ENCODE results near the gene WARS2.

Gene WARS2

GRCh38 chr1:119001181-119002027 is 139.0 kb downstream of the WARS2 start:
- TF ChIP-seq, protein P1, sequence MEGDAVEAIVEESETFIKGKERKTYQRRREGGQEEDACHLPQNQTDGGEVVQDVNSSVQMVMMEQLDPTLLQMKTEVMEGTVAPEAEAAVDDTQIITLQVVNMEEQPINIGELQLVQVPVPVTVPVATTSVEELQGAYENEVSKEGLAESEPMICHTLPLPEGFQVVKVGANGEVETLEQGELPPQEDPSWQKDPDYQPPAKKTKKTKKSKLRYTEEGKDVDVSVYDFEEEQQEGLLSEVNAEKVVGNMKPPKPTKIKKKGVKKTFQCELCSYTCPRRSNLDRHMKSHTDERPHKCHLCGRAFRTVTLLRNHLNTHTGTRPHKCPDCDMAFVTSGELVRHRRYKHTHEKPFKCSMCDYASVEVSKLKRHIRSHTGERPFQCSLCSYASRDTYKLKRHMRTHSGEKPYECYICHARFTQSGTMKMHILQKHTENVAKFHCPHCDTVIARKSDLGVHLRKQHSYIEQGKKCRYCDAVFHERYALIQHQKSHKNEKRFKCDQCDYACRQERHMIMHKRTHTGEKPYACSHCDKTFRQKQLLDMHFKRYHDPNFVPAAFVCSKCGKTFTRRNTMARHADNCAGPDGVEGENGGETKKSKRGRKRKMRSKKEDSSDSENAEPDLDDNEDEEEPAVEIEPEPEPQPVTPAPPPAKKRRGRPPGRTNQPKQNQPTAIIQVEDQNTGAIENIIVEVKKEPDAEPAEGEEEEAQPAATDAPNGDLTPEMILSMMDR (conservative IDR thresholded peaks at IDR 0.05): no peak
- no peak for TF ChIP-seq ZFX (IDR thresholded peaks at IDR 0.05)
- no peak overlapping the region for H3K27ac ChIP-seq

DNA sequence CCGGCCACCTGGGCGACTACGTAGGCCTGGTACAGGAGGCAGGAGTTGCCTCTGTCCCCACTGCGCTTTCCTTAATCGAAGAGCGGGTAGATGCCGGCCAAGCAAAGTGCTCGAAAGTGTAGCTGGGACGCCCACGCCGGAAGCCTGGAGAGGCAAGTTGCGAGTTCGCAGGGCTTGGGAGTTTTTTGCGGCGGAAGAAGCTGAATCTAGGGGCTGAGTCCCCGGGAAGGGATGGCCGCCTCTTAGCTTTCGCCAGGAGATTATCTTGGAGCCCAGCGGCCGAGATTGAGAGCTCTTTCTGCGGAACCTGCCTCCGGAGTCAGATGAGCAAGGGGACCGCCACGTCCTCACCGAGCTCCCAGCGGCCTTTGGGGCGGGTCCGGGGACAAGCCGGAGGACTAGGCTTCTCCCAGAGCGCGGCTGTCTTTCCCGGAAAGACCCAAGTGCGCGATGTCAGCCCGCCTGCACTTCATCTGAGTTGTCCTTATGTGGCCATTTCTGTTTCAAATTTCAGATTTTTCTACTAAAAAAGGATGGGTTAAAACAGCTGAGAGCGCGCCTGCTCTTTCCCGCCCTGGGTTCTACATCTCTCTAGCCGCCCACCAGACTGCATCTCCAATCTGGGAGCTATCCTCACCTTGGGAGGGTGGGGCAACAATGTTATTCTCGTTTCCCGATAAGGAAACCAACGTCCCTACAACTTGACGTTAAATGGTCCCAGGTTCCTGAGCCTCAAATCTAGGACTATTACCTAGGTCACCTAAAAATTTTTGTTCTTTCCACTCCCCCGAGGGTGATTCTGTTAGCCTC is 139.9 kb downstream of the WARS2 start:
- TF ChIP-seq, protein P1 (conservative IDR thresholded peaks at IDR 0.05): no peak
- TF ChIP-seq ZFX (IDR thresholded peaks at IDR 0.05): no peak
- H3K27ac ChIP-seq: no peak overlapping the region

DNA sequence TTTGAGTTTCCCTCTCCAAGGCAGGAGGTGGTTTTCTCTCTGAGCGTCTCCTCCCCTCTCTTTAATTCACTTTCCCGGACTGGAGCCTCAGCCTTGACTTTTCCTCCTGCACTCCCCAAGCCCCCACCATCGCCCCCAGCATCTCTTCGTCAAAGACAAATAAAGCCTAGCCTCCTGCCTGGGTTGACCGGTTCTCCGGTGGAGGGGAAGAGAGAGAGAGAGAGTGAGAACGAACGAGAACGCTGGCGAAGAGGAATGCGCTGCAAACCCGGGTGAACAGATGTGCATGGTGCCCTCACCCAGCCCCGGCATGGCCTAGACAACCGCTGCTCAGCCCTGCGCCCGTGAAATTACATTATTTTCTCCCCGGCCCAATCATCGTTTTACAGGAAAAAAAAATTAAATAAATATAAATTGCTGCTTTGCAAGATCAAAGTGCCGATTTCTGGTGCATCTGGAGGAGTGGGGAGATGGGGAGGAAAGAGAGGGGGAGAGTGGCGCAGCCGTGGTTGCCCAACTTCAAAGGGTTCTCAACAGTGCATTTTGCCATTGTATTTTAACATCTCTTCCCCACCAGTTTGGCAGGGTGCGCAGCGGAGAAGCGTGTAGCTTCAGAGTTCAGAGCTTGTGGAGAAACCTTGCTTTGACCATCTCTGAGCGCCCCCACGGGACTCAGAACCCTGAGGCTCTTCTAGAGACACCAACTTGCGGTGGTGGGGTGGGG is 140.9 kb downstream of the WARS2 start:
- H3K27ac ChIP-seq: no peak overlapping the region
- TF ChIP-seq, protein P1 (conservative IDR thresholded peaks at IDR 0.05): no peak
- TF ChIP-seq ZFX (IDR thresholded peaks at IDR 0.05): no peak

DNA sequence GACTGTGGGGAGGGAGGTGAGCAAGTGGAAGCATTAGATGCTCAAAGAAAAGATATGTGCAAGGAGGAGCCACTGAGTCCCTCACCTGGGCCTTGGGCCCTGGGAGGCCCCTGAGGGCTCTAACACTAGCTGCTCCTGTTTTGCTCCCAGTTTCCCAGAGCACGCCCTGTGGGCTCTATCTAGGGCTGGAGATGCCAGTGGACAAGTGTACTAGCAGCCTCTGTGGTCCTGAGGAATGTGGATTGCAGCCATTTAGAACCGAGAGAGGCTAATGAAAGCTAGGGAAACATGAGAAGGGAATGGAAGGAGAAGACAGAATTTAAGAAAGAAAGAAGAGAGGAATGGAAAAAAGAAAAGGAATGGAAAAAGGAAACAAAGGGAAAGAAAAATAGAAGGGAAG is 142.3 kb downstream of the WARS2 start:
- H3K27ac ChIP-seq: no peak overlapping the region
- TF ChIP-seq ZFX (IDR thresholded peaks at IDR 0.05): no peak
- TF ChIP-seq, protein P1 (conservative IDR thresholded peaks at IDR 0.05): no peak

DNA sequence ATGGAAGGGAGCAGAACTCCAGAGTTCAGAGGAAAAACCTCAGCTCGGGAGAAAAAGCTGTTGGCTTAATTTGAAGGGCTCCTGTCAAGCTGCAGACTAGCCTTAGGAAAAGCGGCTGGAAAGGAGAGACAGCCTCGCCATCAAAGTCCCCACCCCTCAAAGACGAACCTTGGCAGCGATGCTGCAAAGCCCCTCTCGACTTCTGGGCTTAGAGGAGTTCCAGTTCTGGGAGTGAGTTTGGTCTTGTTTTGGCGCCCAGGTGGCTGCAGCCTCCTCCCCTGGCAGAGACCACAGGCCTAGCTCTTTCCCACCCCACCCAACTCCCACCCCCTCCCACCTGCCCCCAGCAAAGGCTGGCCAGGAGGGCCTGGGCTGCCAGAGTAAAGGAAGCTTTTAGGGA is 143.2 kb downstream of the WARS2 start:
- TF ChIP-seq, protein P1 (conservative IDR thresholded peaks at IDR 0.05): no peak
- no peak for TF ChIP-seq ZFX (IDR thresholded peaks at IDR 0.05)
- H3K27ac ChIP-seq: no peak overlapping the region

DNA sequence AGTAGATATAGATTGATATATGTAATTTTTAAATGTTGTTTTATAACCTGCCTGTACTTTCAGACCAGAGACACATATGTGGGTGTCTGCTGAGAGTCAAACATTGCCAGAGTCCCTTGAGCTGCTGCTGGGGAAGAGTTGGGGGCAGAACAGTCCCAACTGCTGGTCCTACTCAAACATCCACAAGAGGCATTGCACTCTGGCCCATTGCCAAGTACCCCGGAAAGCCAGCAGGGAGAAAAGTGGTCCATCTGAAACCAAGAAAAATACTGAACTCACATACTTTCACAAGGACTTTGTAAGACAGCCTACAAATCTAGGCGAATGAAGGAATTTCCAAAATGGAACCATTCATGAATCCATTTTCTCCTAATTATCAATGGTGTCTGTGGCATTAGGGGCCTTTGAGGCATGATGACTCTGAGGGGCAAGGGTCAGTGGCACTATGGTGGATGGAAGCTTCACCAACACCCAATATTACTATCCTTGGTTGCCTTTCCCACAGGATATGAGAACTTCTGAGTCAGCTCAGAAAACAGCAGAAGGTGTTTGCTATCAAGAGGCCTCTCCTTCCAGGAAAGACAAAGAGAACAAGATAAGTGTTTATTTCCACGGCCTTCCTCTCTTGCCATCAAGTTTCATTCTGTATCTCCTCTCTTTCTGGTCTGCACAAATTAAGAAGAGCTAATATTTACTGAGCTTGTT is 145.0 kb downstream of the WARS2 start:
- no peak overlapping the region for H3K27ac ChIP-seq
- no peak for TF ChIP-seq ZFX (IDR thresholded peaks at IDR 0.05)
- TF ChIP-seq, protein P1 (conservative IDR thresholded peaks at IDR 0.05): no peak
